GM12892 (cell line): ENCODE data around the gene VAV3.

Experiments
- POLR2A ChIP-seq: IDR thresholded peaks from 2 replicates; pipeline ENCODE4 v1.6.1; 2011; ENCODE audit warnings: low read depth, low read length, control low read depth
- POLR2AphosphoS5 ChIP-seq: IDR thresholded peaks from 2 replicates; pipeline ENCODE4 v1.6.1; 2011; ENCODE audit warnings: low read depth, low read length, control low read depth
- TAF1 ChIP-seq: IDR thresholded peaks from 2 replicates; pipeline ENCODE4 v1.6.1; 2011; ENCODE audit warnings: low read depth, mild to moderate bottlenecking, control low read depth, low read length, borderline replicate concordance

- TF ChIP-seq POLR2AphosphoS5 = no peak
- no peak for TF ChIP-seq POLR2A
- TF ChIP-seq TAF1 = no peak
Observed at GRCh38 chr1:107664982-107665925, 299.7 kb downstream of the VAV3 start.
